Esophagus mucosa (tissue), 1 donor: ENCODE measurements around the gene SPACA5. TPM values are rescaled to one million over a fixed set of nuclear protein-coding genes. Genes with fewer than 3 reads are reported as not detected.
"Not testable (repeated sequence)": the region's sequence is repeated elsewhere in the genome, so short reads cannot be mapped to it uniquely, and the experiment has no call there.

ENCODE experiments used
- ATAC-seq: fragments of 200-7000 bp; cut with Tn5 transposase; one replicate; pipeline ENCODE4 v1.9.1; 2020
- total RNA-seq: library from RNA; stranded (reverse); gene quantifications from one replicate; pipeline ENCODE4 v1.2.4, GENCODE V29; 2023
- donor health status: DM: yes; HTN: yes; CAD: no.

Gene SPACA5
- not detected for total RNA-seq

GRCh38 chrX:48006688-48007087 is at the start of gene SPACA5:
Gene SPACA5 (plus strand): TSS chrX:48006988. CDS start chrX:48007803, 815 bp downstream.
- ATAC-seq = not testable (repeated sequence)

GRCh38 chrX:47958206-47958605 is 48.6 kb upstream of the SPACA5 start:
- not testable (repeated sequence) for ATAC-seq

- no peak for ATAC-seq
Measured at GRCh38 chrX:47958761-47959342, 47.9 kb upstream of the SPACA5 start.

- ATAC-seq = no peak
Measured at GRCh38 chrX:47960406-47960805, 46.4 kb upstream of the SPACA5 start.

GRCh38 chrX:47961830-47962229 is 45.0 kb upstream of the SPACA5 start:
- not testable (repeated sequence) for ATAC-seq

GRCh38 chrX:47965526-47965925 is 41.3 kb upstream of the SPACA5 start:
- not testable (repeated sequence) for ATAC-seq

- ATAC-seq = no peak
Measured at GRCh38 chrX:47973235-47973634, 33.6 kb upstream of the SPACA5 start.

- ATAC-seq = no peak
Measured at GRCh38 chrX:47976254-47977151, 30.3 kb upstream of the SPACA5 start.

- peak; percentile 23 for ATAC-seq
Measured at GRCh38 chrX:47991263-47992094, 15.3 kb upstream of the SPACA5 start.

- no peak for ATAC-seq
Measured at GRCh38 chrX:47992095-47992380, 14.8 kb upstream of the SPACA5 start.

GRCh38 chrX:47992669-47993068 is 14.1 kb upstream of the SPACA5 start:
- no peak for ATAC-seq

- no peak for ATAC-seq
Measured at GRCh38 chrX:48001260-48001659, 5.5 kb upstream of the SPACA5 start.

GRCh38 chrX:48002319-48002718 is 4.5 kb upstream of the SPACA5 start:
- ATAC-seq = no peak

- ATAC-seq = no peak
Measured at GRCh38 chrX:48002929-48003328, 3.9 kb upstream of the SPACA5 start.

- peak; percentile 7 for ATAC-seq
Measured at GRCh38 chrX:48003367-48003757, 3.4 kb upstream of the SPACA5 start.

GRCh38 chrX:48003758-48004457 is 2.9 kb upstream of the SPACA5 start, which contains the start of gene ZNF182:
Gene ZNF182 (minus strand): TSS chrX:48003989. CDS start chrX:48002609, 1,380 bp downstream.
- peak; percentile 92 for ATAC-seq

- ATAC-seq = not testable (repeated sequence)
Measured at GRCh38 chrX:48009445-48009960, 2.7 kb downstream of the SPACA5 start.

GRCh38 chrX:48016583-48017310 is 10.0 kb downstream of the SPACA5 start:
- ATAC-seq = not testable (repeated sequence)

- ATAC-seq = not testable (repeated sequence)
Measured at GRCh38 chrX:48019892-48020291, 13.1 kb downstream of the SPACA5 start.

- not testable (repeated sequence) for ATAC-seq
Measured at GRCh38 chrX:48020472-48020871, 13.7 kb downstream of the SPACA5 start.
